HepG2 (cell line): ENCODE data around the gene AMHR2. TPM values are rescaled to one million over a fixed set of nuclear protein-coding genes. Genes with fewer than 3 reads are reported as not detected.

ENCODE experiments used
- ATAC-seq: fragments of 200-7000 bp; cut with Tn5 transposase; 3 replicates; pipeline ENCODE4 v1.9.1; 2020; ENCODE audit warnings: mild to moderate bottlenecking, moderate library complexity
- BruUV-seq: library from RNA; stranded (reverse); fragments of 400-500 nt; replicated peaks from 2 replicates; lab custom pipeline; 2021; lab: Mats Ljungman, UMichigan
- CTCF ChIA-PET: fragments of 300-600 bp; formaldehyde crosslinking; extraction: SDS; loops from one replicate; lab custom pipeline; 2021; ENCODE audit warnings: low total read pairs, inconsistent platforms, low intra/inter-chr PET ratio; lab: Yijun Ruan, JAX
- POLR2A ChIA-PET: fragments of 350-600 bp; sonication (Branson Sonifier 250); formaldehyde crosslinking; loops from one replicate; lab custom pipeline; 2020; ENCODE audit warnings: antibody characterized with exemption, inconsistent platforms; lab: Yijun Ruan, JAX
- DNase-seq: peaks from one replicate; pipeline ENCODE4 v3.0.0-alpha.2; 2015; ENCODE audit warnings: low spot score
- FAIRE-seq: peaks from 3 replicates; lab custom pipeline; 2011; peaks lifted over from hg19 to GRCh38; lab: Jason Lieb, UNC
- H2AFZ ChIP-seq: one replicate; pipeline ENCODE4 v1.6.1; 2011; ENCODE audit warnings: low read length, inconsistent platforms
- H3K27ac ChIP-seq: fragments of 300-600 bp; 3 replicates; pipeline ENCODE4 v1.8.0; 2011; ENCODE audit warnings: mixed run types, mild to moderate bottlenecking, mixed read lengths, low read length, inconsistent platforms; ENCODE audit not compliant: insufficient read depth; ENCODE audit errors: extremely low read length
- H3K27me3 ChIP-seq, 2 experiments: fragments of 200-600 bp in 1 of 2; 2 replicates in 1 of 2; 3 replicates in 1 of 2; pipeline versions ENCODE4 v1.6.0 to v1.8.0; 2011; ENCODE audit warnings: low read length in 2 of 2, mild to moderate bottlenecking in 2 of 2, moderate library complexity in 2 of 2, inconsistent platforms in 1 of 2; ENCODE audit not compliant: insufficient read depth in 2 of 2, control insufficient read depth in 1 of 2
- H3K36me3 ChIP-seq, 2 experiments: fragments of 200-600 bp in 1 of 2; replicated peaks in 1 of 2; 2 replicates in 1 of 2; 3 replicates in 1 of 2; pipeline versions ENCODE4 v1.5.1 to v1.8.0; 2011; ENCODE audit warnings: low read length in 2 of 2, inconsistent platforms in 1 of 2; ENCODE audit not compliant: insufficient read depth in 2 of 2, control insufficient read depth in 1 of 2
- H3K4me1 ChIP-seq: 2 replicates; pipeline ENCODE4 v1.5.1; 2012; ENCODE audit warnings: low read length, inconsistent platforms; ENCODE audit not compliant: insufficient read depth
- H3K4me2 ChIP-seq: 2 replicates; pipeline ENCODE4 v1.6.0; 2011; ENCODE audit warnings: low read depth, low read length, inconsistent platforms
- H3K4me3 ChIP-seq, 3 experiments: fragments of 200-600 bp in 1 of 3; sonication (generic), shearing (Covaris generic) in 1 of 3; replicated peaks in 1 of 3; 2 replicates each; pipeline ENCODE4 v1.5.1; 2011 to 2016; ENCODE audit warnings: low read length in 3 of 3, inconsistent platforms in 2 of 3, low read depth in 2 of 3, mild to moderate bottlenecking in 2 of 3, control low read depth in 1 of 3, mixed read lengths in 1 of 3; ENCODE audit not compliant: insufficient read depth in 1 of 3
- H3K79me2 ChIP-seq: one replicate; pipeline ENCODE4 v1.6.1; 2011; ENCODE audit warnings: low read length, inconsistent platforms; ENCODE audit not compliant: insufficient read depth
- H3K9ac ChIP-seq: 2 replicates; pipeline ENCODE4 v1.6.0; 2011; ENCODE audit warnings: mild to moderate bottlenecking, low read depth, low read length, inconsistent platforms; ENCODE audit not compliant: insufficient read depth
- H3K9me3 ChIP-seq: 2 replicates; pipeline ENCODE4 v1.5.1; 2012; ENCODE audit warnings: mild to moderate bottlenecking, low read length
- H4K20me1 ChIP-seq: 2 replicates; pipeline ENCODE4 v1.6.0; 2011; ENCODE audit warnings: inconsistent platforms, mild to moderate bottlenecking, low read length, moderate library complexity; ENCODE audit not compliant: insufficient read depth
- ASH2L ChIP-seq: fragments of 300-600, 200-600 bp; sonication (generic); IDR thresholded peaks from 2 replicates; pipeline ENCODE4 v1.7.0; 2017; ENCODE audit warnings: low read depth, mild to moderate bottlenecking, moderate library complexity, mixed read lengths, low read length; ENCODE audit not compliant: insufficient read length
- ATM ChIP-seq: fragments of 450-650 bp; IDR thresholded peaks from 2 replicates; pipeline ENCODE4 v1.7.1; 2017; ENCODE audit warnings: mild to moderate bottlenecking, borderline replicate concordance
- CCAR2 ChIP-seq: fragments of 200-400 bp; formaldehyde crosslinking; optimal IDR thresholded peaks from 2 replicates; pipeline ENCODE3; 2018; ENCODE audit warnings: low read depth, mild to moderate bottlenecking, low read length, moderate library complexity
- CREB1 ChIP-seq, 2 experiments: fragments of 450-650 bp in 1 of 2; IDR thresholded peaks; 2 replicates each; pipeline ENCODE4 v1.6.1; 2016 to 2017; ENCODE audit warnings: control low read depth in 1 of 2, mild to moderate bottlenecking in 1 of 2, missing compliant biosample characterization in 1 of 2, missing genetic modification characterization in 1 of 2
- HMGA1 ChIP-seq: sonication (generic); formaldehyde crosslinking; conservative IDR thresholded peaks from 2 replicates; pipeline ENCODE4 v1.4.0; 2020; ENCODE audit warnings: missing genetic modification reagents
- NFIB ChIP-seq: sonication (generic); formaldehyde crosslinking; IDR thresholded peaks from 2 replicates; pipeline ENCODE4 v1.9.0; 2021; ENCODE audit warnings: missing genetic modification reagents, mild to moderate bottlenecking, borderline replicate concordance
- PCBP2 ChIP-seq: fragments of 200-400 bp; formaldehyde crosslinking; optimal IDR thresholded peaks from 2 replicates; pipeline ENCODE3; 2018; ENCODE audit warnings: low read length, low read depth; ENCODE audit not compliant: poor library complexity, severe bottlenecking
- PLRG1 ChIP-seq: fragments of 450-650 bp; conservative IDR thresholded peaks from 2 replicates; pipeline ENCODE4 v1.6.1; 2016
- SKI ChIP-seq: fragments of 450-650 bp; IDR thresholded peaks from one replicate; pipeline ENCODE4 v1.6.1; 2018; ENCODE audit warnings: mild to moderate bottlenecking; ENCODE audit not compliant: partially characterized antibody
- SMAD9 ChIP-seq: sonication (generic); formaldehyde crosslinking; IDR thresholded peaks from 2 replicates; pipeline ENCODE4 v1.5.1; 2020; ENCODE audit warnings: mild to moderate bottlenecking, missing genetic modification reagents
- SNAPC2 ChIP-seq: sonication (generic); formaldehyde crosslinking; IDR thresholded peaks from 2 replicates; pipeline ENCODE4 v1.8.1; 2022; ENCODE audit warnings: mild to moderate bottlenecking, missing genetic modification reagents
- SOX6 ChIP-seq, 2 experiments: fragments of 450-650 bp in 1 of 2; sonication (generic) in 1 of 2; formaldehyde crosslinking in 1 of 2; IDR thresholded peaks; 2 replicates each; pipeline versions ENCODE4 v1.4.0 to v1.6.1; 2017 to 2020; ENCODE audit warnings: antibody characterized with exemption in 1 of 2, mild to moderate bottlenecking in 1 of 2, missing genetic modification reagents in 1 of 2
- THAP11 ChIP-seq: IDR thresholded peaks from 2 replicates; pipeline ENCODE4 v1.6.1; 2016; ENCODE audit warnings: missing biosample characterization, missing genetic modification reagents
- ZNF230 ChIP-seq: sonication (generic); formaldehyde crosslinking; IDR thresholded peaks from 2 replicates; pipeline ENCODE4 v1.4.0; 2020; ENCODE audit warnings: mild to moderate bottlenecking, missing genetic modification reagents
- ZNF44 ChIP-seq: sonication (generic); formaldehyde crosslinking; IDR thresholded peaks from 2 replicates; pipeline ENCODE4 v1.5.1; 2020; ENCODE audit warnings: mild to moderate bottlenecking, missing genetic modification reagents
- ZNF468 ChIP-seq: sonication (generic); formaldehyde crosslinking; IDR thresholded peaks from 2 replicates; pipeline ENCODE4 v1.8.0; 2022; ENCODE audit warnings: mild to moderate bottlenecking, moderate library complexity, missing genetic modification reagents
- ZNF562 ChIP-seq: sonication (generic); formaldehyde crosslinking; IDR thresholded peaks from 2 replicates; pipeline ENCODE4 v1.8.0; 2022; ENCODE audit warnings: missing genetic modification reagents, borderline replicate concordance
- ZNF720 ChIP-seq: sonication (generic); formaldehyde crosslinking; IDR thresholded peaks from 2 replicates; pipeline ENCODE4 v1.4.0; 2020; ENCODE audit warnings: missing genetic modification reagents
- WGBS: methylation state at CpG from one replicate; pipeline ENCODE4 v1.1.6; 2017; ENCODE audit warnings: low lambda C conversion rate; 5-methylcytosine and 5-hydroxymethylcytosine counted together
- in situ Hi-C: cut with HindIII; loops from 2 replicates; pipeline ENCODE4 v1.10.0; 2017; ENCODE audit warnings: low pct_unique_long_range_greater_than_20kb; ENCODE audit not compliant: extremely low pct_ligation_motif_present
- intact Hi-C: fragments of 100-400 bp; cut with micrococcal nuclease; formaldehyde crosslinking; loops from one replicate; pipeline ENCODE4 v1.10.0; 2022; ENCODE audit not compliant: unreplicated experiment
- polyA plus RNA-seq, 8 experiments: library from polyadenylated mRNA; depleted of rRNA in 3 of 8; stranded (reverse) in 7 of 8; unstranded in 1 of 8; fragments of >200 nt; fragmentation: Illumina TruSeq in 4 of 8; extraction: Trizol in 4 of 8; gene quantifications; 2 replicates each; pipeline versions ENCODE4 v1.2.1 to v1.2.3, GENCODE V29; 2011 to 2016; ENCODE audit warnings: low read depth in 4 of 8, missing spikeins in 1 of 8, mixed read lengths in 1 of 8; ENCODE audit not compliant: insufficient read depth in 1 of 8
- total RNA-seq, 5 experiments: library from RNA; depleted of rRNA; stranded (reverse); fragments of >200 nt; fragmentation: Illumina TruSeq; extraction: Trizol; gene quantifications; 2 replicates each; pipeline ENCODE4 v1.2.3, GENCODE V29; 2016; ENCODE audit warnings: low read depth in 1 of 5
- TF ChIP-seq, protein P1 (sequence below): sonication (generic); formaldehyde crosslinking; IDR thresholded peaks from 2 replicates; pipeline ENCODE4 v1.5.1; 2020; ENCODE audit warnings: missing genetic modification reagents, mild to moderate bottlenecking, borderline replicate concordance
- TF ChIP-seq, protein P2 (sequence below): sonication (generic); formaldehyde crosslinking; IDR thresholded peaks from 2 replicates; pipeline ENCODE4 v1.5.0; 2020; ENCODE audit warnings: mild to moderate bottlenecking, missing genetic modification reagents
- TF ChIP-seq, protein P3 (sequence below): sonication (generic); formaldehyde crosslinking; IDR thresholded peaks from 2 replicates; pipeline ENCODE4 v1.5.0; 2020; ENCODE audit warnings: missing genetic modification reagents

The AMHR2 gene
- total and polyA plus RNA-seq, 2 of the 13 experiments (the other 11 are each of a cell fraction or from before 2014, with no cell fraction given) = 0.24 to 0.58 TPM

DNA sequence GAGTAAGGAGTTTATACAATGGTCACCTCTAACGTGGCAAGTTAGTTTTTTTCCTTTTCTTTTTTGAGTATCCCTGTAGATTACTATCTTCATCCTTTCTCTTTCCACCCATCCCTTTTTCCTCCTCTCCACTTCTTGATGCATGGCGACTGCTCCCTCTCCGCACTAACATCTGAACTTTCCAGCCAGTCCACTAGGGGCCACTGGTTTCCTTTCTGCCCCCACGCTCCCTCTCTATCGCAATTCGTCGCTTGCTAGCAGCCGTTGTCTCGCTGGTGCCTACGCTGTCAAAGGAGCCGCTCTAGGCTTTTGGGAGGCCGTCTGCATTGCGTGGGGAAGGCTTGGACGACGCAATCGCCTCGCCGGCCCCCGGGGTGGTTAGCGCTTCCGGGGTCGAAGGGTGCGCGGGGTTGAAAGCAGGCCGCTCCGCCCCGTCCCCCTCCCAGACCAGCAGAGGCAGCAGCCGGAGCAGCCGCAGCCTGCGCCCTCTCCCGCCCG is 28.1 kb downstream of the AMHR2 start, which contains the start of gene PCBP2:
Gene PCBP2 (plus strand): TSS at position 442 of the 498 bp plus-strand sequence. CDS start 2,699 bp downstream, outside the sequence.
- peak; percentile 89 for FAIRE-seq
- TF ChIP-seq SMAD9 (CRISPR knock-in tag) = no peak
- no peak for TF ChIP-seq HMGA1
- TF ChIP-seq ASH2L = no peak
- TF ChIP-seq THAP11 (CRISPR knock-in tag) = peak; percentile 94
- no peak for TF ChIP-seq NFIB
- no peak for TF ChIP-seq ZNF468 (CRISPR knock-in tag)
- TF ChIP-seq SNAPC2 (CRISPR knock-in tag) = 0 out of 2 replicates have a peak, but pooled peaks have one; percentile 64
- TF ChIP-seq, protein P1, sequence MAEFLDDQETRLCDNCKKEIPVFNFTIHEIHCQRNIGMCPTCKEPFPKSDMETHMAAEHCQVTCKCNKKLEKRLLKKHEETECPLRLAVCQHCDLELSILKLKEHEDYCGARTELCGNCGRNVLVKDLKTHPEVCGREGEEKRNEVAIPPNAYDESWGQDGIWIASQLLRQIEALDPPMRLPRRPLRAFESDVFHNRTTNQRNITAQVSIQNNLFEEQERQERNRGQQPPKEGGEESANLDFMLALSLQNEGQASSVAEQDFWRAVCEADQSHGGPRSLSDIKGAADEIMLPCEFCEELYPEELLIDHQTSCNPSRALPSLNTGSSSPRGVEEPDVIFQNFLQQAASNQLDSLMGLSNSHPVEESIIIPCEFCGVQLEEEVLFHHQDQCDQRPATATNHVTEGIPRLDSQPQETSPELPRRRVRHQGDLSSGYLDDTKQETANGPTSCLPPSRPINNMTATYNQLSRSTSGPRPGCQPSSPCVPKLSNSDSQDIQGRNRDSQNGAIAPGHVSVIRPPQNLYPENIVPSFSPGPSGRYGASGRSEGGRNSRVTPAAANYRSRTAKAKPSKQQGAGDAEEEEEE (CRISPR knock-in tag) = no peak
- TF ChIP-seq CCAR2 = peak; percentile 97
- no peak for TF ChIP-seq PLRG1
- TF ChIP-seq SOX6 (IDR thresholded peaks at IDR 0.05) = no peak
- TF ChIP-seq SOX6 (CRISPR knock-in tag; IDR thresholded peaks at IDR 0.05) = peak; percentile 75
- no peak for TF ChIP-seq PCBP2
- TF ChIP-seq, protein P2, sequence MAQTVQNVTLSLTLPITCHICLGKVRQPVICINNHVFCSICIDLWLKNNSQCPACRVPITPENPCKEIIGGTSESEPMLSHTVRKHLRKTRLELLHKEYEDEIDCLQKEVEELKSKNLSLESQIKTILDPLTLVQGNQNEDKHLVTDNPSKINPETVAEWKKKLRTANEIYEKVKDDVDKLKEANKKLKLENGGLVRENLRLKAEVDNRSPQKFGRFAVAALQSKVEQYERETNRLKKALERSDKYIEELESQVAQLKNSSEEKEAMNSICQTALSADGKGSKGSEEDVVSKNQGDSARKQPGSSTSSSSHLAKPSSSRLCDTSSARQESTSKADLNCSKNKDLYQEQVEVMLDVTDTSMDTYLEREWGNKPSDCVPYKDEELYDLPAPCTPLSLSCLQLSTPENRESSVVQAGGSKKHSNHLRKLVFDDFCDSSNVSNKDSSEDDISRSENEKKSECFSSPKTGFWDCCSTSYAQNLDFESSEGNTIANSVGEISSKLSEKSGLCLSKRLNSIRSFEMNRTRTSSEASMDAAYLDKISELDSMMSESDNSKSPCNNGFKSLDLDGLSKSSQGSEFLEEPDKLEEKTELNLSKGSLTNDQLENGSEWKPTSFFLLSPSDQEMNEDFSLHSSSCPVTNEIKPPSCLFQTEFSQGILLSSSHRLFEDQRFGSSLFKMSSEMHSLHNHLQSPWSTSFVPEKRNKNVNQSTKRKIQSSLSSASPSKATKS = 0 out of 2 replicates have a peak, but pooled peaks have one; percentile 22
- TF ChIP-seq CREB1 (IDR thresholded peaks at IDR 0.05) = peak; percentile 93
- peak; percentile 95 for TF ChIP-seq CREB1 (CRISPR knock-in tag; IDR thresholded peaks at IDR 0.05)
- TF ChIP-seq ZNF44 (CRISPR knock-in tag) = no peak
- TF ChIP-seq ATM = no peak
- no peak for TF ChIP-seq ZNF720 (CRISPR knock-in tag)
- TF ChIP-seq ZNF230 (CRISPR knock-in tag) = no peak
- TF ChIP-seq SKI = peak; percentile 77
- TF ChIP-seq, protein P3, sequence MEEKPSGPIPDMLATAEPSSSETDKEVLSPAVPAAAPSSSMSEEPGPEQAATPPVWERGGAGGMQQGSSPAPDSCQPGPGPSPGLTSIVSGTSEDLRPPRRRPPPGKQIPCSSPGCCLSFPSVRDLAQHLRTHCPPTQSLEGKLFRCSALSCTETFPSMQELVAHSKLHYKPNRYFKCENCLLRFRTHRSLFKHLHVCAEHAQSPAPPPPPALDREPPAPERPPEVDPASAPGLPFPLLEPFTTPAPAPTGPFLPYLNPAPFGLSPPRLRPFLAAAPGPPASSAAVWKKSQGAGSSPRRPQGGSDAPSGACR (CRISPR knock-in tag) = peak; percentile 88
- TF ChIP-seq ZNF562 = no peak

More for the DNA sequence above, 28.1 kb downstream of the AMHR2 start, which contains the start of gene PCBP2:
- DNase-seq (peak; percentile 98), ATAC-seq (peak; percentile 95)
- Histone ChIP-seq H4K20me1 (peaks cover 40% of the 10 kb centered on the region), H3K4me1 (peaks cover 34% of the 10 kb centered on the region), H3K9ac (peak within 1 kb of the TSS; percentile 92), H3K79me2 (peaks cover 42% of the 10 kb centered on the region), H2AFZ (no peak within 1 kb of the TSS), H3K9me3 (no peaks in the 10 kb centered on the region), H3K27me3 (no peaks in the 10 kb centered on the region), H3K4me2 (peak within 1 kb of the TSS; percentile 91), H3K4me3 (peak within 1 kb of the TSS; percentile 77 to 97 (median 95)), H3K36me3 (peaks cover 15 to 31% of the 10 kb centered on the region in 2 experiments), H3K27ac (peak within 1 kb of the TSS; percentile 92)
- in situ Hi-C loops (no loop called here), intact Hi-C loops (no loop called here)
- POLR2A ChIA-PET = interaction anchor here (0.6 to 2.3 kb wide), 4 partner anchors 11 to 49 kb away, joined by 3 to 16 read pairs (median 6); partner anchors contain the start of genes PRR13 and TARBP2
- CTCF ChIA-PET = interaction anchor here (1.2 kb wide), 1 partner anchor 99 kb away, joined by 4 read pairs; no protein-coding TSS in a partner anchor
- no TSS peak for BruUV-seq
- WGBS = under 1% methylated on average over 17 of the region's 32 CpGs
